DND-41 (cell line): Measurements from ENCODE around the gene CRYZ.

Source experiments
- ATAC-seq: fragments of 200-7000 bp; cut with Tn5 transposase; 3 replicates; pipeline ENCODE4 v1.9.1; 2021; ENCODE audit warnings: low read depth; ENCODE audit not compliant: insufficient read depth
- DNase-seq: peaks from one replicate; pipeline ENCODE4 v3.0.0-alpha.2; 2020
- H2AFZ ChIP-seq: 2 replicates; pipeline ENCODE4 v1.6.0; 2012; ENCODE audit warnings: low read depth, low read length
- H3K27ac ChIP-seq: 2 replicates; pipeline ENCODE4 v1.5.1; 2012; ENCODE audit warnings: low read length, inconsistent platforms
- H3K27me3 ChIP-seq: fragments of 200-600 bp; sonication (generic); 2 replicates; pipeline ENCODE4 v1.6.0; 2012; ENCODE audit warnings: low read length, mild to moderate bottlenecking, inconsistent platforms; ENCODE audit not compliant: insufficient read depth, poor library complexity
- H3K36me3 ChIP-seq: 2 replicates; pipeline ENCODE4 v1.5.1; 2012; ENCODE audit warnings: low read length, inconsistent platforms; ENCODE audit not compliant: insufficient read depth
- H3K4me1 ChIP-seq: 2 replicates; pipeline ENCODE4 v1.5.1; 2012; ENCODE audit warnings: mild to moderate bottlenecking, low read length; ENCODE audit not compliant: insufficient read depth
- H3K4me2 ChIP-seq: 2 replicates; pipeline ENCODE4 v1.6.0; 2012; ENCODE audit warnings: mild to moderate bottlenecking, moderate library complexity, low read length, inconsistent platforms; ENCODE audit not compliant: insufficient read depth
- H3K4me3 ChIP-seq, 2 experiments: fragments of 200-600 bp in 1 of 2; shearing (Covaris generic) in 1 of 2; 2 replicates each; pipeline ENCODE4 v1.5.1; 2012 to 2016; ENCODE audit warnings: inconsistent platforms in 2 of 2, low read length in 2 of 2, mild to moderate bottlenecking in 2 of 2, low read depth in 1 of 2, moderate library complexity in 1 of 2
- H3K79me2 ChIP-seq: 2 replicates; pipeline ENCODE4 v1.6.0; 2012; ENCODE audit warnings: low read length, inconsistent platforms; ENCODE audit not compliant: insufficient read depth
- H3K9ac ChIP-seq: 2 replicates; pipeline ENCODE4 v1.6.0; 2012; ENCODE audit warnings: low read depth, mild to moderate bottlenecking, inconsistent platforms, low read length, moderate library complexity
- H3K9me3 ChIP-seq: 2 replicates; pipeline ENCODE4 v1.5.1; 2012; ENCODE audit warnings: low read length, moderate library complexity, mild to moderate bottlenecking, inconsistent platforms; ENCODE audit not compliant: insufficient read depth, severe bottlenecking
- H4K20me1 ChIP-seq: 2 replicates; pipeline ENCODE4 v1.6.0; 2012; ENCODE audit warnings: low read length; ENCODE audit not compliant: insufficient read depth
- EZH2 ChIP-seq: IDR thresholded peaks from 3 replicates; pipeline ENCODE4 v1.6.1; 2012; ENCODE audit warnings: borderline replicate concordance, low read depth, mild to moderate bottlenecking, moderate library complexity, low read length, inconsistent platforms; ENCODE audit not compliant: severe bottlenecking
- TF ChIP-seq, protein P1 (sequence below): IDR thresholded peaks from 2 replicates; pipeline ENCODE4 v1.5.1; 2012; ENCODE audit warnings: borderline replicate concordance, low read length, moderate library complexity, mild to moderate bottlenecking; ENCODE audit not compliant: poor library complexity, severe bottlenecking; ENCODE audit errors: extremely low read depth

Gene CRYZ, protein sequence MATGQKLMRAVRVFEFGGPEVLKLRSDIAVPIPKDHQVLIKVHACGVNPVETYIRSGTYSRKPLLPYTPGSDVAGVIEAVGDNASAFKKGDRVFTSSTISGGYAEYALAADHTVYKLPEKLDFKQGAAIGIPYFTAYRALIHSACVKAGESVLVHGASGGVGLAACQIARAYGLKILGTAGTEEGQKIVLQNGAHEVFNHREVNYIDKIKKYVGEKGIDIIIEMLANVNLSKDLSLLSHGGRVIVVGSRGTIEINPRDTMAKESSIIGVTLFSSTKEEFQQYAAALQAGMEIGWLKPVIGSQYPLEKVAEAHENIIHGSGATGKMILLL

GRCh38 chr1:74732960-74733603 lies at the start of gene CRYZ, which contains the start of gene TYW3:
Gene CRYZ, minus strand, starts transcription at chr1:74733050. Its CDS starts 8,229 bp downstream, at chr1:74724821.
Gene TYW3, plus strand, starts transcription at chr1:74733152. Its CDS starts 93 bp downstream, at chr1:74733245.
- Histone ChIP-seq H3K4me1 (peaks cover 29% of the 10 kb centered on the region), H4K20me1 (no peaks in the 10 kb centered on the region), H3K79me2 (peaks cover 27% of the 10 kb centered on the region), H3K4me2 (peak within 1 kb of the TSS; percentile 82), H2AFZ (peak within 1 kb of the TSS; percentile 92), H3K4me3 (peak within 1 kb of the TSS; percentile 67 to 68), H3K9ac (peak within 1 kb of the TSS; percentile 68), H3K9me3 (no peaks in the 10 kb centered on the region), H3K27me3 (no peaks in the 10 kb centered on the region), H3K27ac (peak within 1 kb of the TSS; percentile 85), H3K36me3 (peaks cover 16% of the 10 kb centered on the region)
- DNase-seq (peak; percentile 92), ATAC-seq (peak; percentile 87)
- no peak for TF ChIP-seq EZH2
- TF ChIP-seq, protein P1, sequence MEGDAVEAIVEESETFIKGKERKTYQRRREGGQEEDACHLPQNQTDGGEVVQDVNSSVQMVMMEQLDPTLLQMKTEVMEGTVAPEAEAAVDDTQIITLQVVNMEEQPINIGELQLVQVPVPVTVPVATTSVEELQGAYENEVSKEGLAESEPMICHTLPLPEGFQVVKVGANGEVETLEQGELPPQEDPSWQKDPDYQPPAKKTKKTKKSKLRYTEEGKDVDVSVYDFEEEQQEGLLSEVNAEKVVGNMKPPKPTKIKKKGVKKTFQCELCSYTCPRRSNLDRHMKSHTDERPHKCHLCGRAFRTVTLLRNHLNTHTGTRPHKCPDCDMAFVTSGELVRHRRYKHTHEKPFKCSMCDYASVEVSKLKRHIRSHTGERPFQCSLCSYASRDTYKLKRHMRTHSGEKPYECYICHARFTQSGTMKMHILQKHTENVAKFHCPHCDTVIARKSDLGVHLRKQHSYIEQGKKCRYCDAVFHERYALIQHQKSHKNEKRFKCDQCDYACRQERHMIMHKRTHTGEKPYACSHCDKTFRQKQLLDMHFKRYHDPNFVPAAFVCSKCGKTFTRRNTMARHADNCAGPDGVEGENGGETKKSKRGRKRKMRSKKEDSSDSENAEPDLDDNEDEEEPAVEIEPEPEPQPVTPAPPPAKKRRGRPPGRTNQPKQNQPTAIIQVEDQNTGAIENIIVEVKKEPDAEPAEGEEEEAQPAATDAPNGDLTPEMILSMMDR = no peak

GRCh38 chr1:74780594-74780993 lies 47.7 kb upstream of the CRYZ start:
- TF ChIP-seq, protein P1 = no peak
- TF ChIP-seq EZH2 = no peak
- ATAC-seq = no peak
- Histone ChIP-seq H3K4me2 (no peak overlapping the region), H3K4me3 (no peak overlapping the region), H3K79me2 (no peaks in the 10 kb centered on the region), H3K9me3 (no peaks in the 10 kb centered on the region), H3K27me3 (no peaks in the 10 kb centered on the region), H3K36me3 (no peaks in the 10 kb centered on the region), H3K9ac (no peak overlapping the region), H3K4me1 (no peaks in the 10 kb centered on the region), H3K27ac (no peak overlapping the region), H2AFZ (no peak overlapping the region), H4K20me1 (no peaks in the 10 kb centered on the region)
- DNase-seq = no peak

DNA sequence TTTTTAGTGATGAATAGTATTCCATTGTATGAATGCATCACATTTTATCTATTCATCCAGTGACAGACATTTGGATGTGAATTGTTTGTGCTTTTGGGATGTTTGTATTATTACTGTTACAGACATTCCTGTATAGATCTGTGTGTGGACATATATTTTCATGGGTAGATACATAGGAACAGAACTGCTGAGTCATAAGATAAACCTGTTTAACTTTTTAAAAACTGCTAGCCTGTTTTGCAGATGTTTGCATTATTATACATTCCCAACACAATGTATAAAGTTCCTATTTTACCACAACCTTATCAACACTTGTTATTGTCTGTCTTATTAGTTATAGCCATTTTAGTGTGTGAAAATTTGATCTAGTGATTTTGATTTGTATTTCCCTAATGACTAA lies 46.9 kb upstream of the CRYZ start:
- Histone ChIP-seq H3K36me3 (no peaks in the 10 kb centered on the region), H3K4me1 (no peaks in the 10 kb centered on the region), H3K4me2 (no peak overlapping the region), H3K9me3 (no peaks in the 10 kb centered on the region), H4K20me1 (no peaks in the 10 kb centered on the region), H3K27ac (no peak overlapping the region), H3K4me3 (no peak overlapping the region), H3K27me3 (no peaks in the 10 kb centered on the region), H3K79me2 (no peaks in the 10 kb centered on the region), H2AFZ (no peak overlapping the region), H3K9ac (no peak overlapping the region)
- ATAC-seq (no peak), DNase-seq (no peak)
- TF ChIP-seq, protein P1 = no peak
- TF ChIP-seq EZH2 = no peak
